ENCODE data around the gene TNFRSF25. TPM values are rescaled to one million over a fixed set of nuclear protein-coding genes. Genes with fewer than 3 reads are reported as not detected.
"Not testable (repeated sequence)": the region's sequence is repeated elsewhere in the genome, so short reads cannot be mapped to it uniquely, and the experiment has no call there.

The TNFRSF25 gene
- total and polyA plus RNA-seq, 10 of the 15 experiments (the other 5 are each of a cell fraction or from before 2014, with no cell fraction given), result 0.23 to 8.6 (median 0.46) TPM; not detected in 5

DNA sequence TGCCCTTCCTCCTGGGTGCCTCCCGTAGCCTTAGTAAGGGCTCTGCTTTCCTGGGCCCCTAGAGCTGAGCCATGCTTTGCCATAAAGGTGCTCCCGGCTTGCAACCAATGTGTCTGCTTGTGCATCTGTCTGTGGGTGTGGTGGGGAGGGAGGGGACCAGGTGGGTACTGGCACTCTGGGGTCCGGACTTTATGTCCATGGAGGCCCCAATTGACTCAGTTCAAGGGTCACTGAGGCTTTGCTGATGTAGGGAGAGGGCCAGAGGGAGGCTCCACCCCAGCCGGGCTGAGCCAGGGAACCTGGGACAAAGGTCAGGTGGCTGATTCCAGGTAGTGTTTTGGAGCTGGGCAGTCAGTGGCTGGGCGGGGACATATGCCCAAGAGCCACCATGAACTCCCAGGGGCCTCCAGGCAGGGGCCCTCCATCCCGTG lies 15.0 kb downstream of the TNFRSF25 start:
- H3K27ac ChIP-seq (ENCODE audit: control insufficient read depth, insufficient read depth), result no peak overlapping the region
- H3K4me2 ChIP-seq (ENCODE audit: control insufficient read depth, insufficient read depth), result no peak overlapping the region
- no peaks in the 10 kb centered on the region for H3K36me3 ChIP-seq (ENCODE audit: control insufficient read depth in 2 of 2, insufficient read depth in 2 of 2, low read length in 1 of 2)
- no peak overlapping the region for H2AFZ ChIP-seq (ENCODE audit: control insufficient read depth, low read depth, low read length)
- POLR2A ChIA-PET, result interaction anchor here (0.6 kb wide), 1 partner anchor 42 kb away, joined by 4 read pairs; no protein-coding TSS in a partner anchor
- intact Hi-C loops (cut with micrococcal nuclease; ENCODE audit: unreplicated experiment), result no loop called here
- no peaks in the 10 kb centered on the region for H4K20me1 ChIP-seq (ENCODE audit: control insufficient read depth, insufficient read depth)
- H3K4me3 ChIP-seq, result no peak overlapping the region
- SMC1A ChIA-PET (ENCODE audit: uncharacterized antibody, unreplicated experiment), result no interaction called here
- H3K9me3 ChIP-seq (replicated peaks; ENCODE audit: control insufficient read depth, insufficient read depth, low read length), result no peaks in the 10 kb centered on the region
- CTCF ChIA-PET, result no interaction called here
- no peak for FAIRE-seq
- TF ChIP-seq SMC3 (IDR thresholded peaks at IDR 0.05; ENCODE audit: borderline replicate concordance, low read length) (no peak), RBBP5 (conservative IDR thresholded peaks at IDR 0.05) (no peak), NRF1 (conservative IDR thresholded peaks at IDR 0.05; ENCODE audit: low read depth, low read length) (no peak), ZNF384 (IDR thresholded peaks at IDR 0.05; ENCODE audit: borderline replicate concordance, low read depth, low read length) (no peak), RAD21 (IDR thresholded peaks at IDR 0.05; ENCODE audit: insufficient read depth, low read depth, low read length) (no peak), TARDBP (IDR thresholded peaks at IDR 0.05; ENCODE audit: borderline replicate concordance) (no peak), TCF3 (IDR thresholded peaks at IDR 0.05; ENCODE audit: borderline replicate concordance, insufficient read depth, low read depth, low read length) (no peak), SRF (IDR thresholded peaks at IDR 0.05; ENCODE audit: low read depth in 2 of 2, low read length in 2 of 2) (no peak), MXI1 (IDR thresholded peaks at IDR 0.05; ENCODE audit: low read depth, low read length) (no peak), SMAD1 (IDR thresholded peaks at IDR 0.05; ENCODE audit: low read depth, partially characterized antibody) (no peak)
- TF ChIP-seq, protein P1, sequence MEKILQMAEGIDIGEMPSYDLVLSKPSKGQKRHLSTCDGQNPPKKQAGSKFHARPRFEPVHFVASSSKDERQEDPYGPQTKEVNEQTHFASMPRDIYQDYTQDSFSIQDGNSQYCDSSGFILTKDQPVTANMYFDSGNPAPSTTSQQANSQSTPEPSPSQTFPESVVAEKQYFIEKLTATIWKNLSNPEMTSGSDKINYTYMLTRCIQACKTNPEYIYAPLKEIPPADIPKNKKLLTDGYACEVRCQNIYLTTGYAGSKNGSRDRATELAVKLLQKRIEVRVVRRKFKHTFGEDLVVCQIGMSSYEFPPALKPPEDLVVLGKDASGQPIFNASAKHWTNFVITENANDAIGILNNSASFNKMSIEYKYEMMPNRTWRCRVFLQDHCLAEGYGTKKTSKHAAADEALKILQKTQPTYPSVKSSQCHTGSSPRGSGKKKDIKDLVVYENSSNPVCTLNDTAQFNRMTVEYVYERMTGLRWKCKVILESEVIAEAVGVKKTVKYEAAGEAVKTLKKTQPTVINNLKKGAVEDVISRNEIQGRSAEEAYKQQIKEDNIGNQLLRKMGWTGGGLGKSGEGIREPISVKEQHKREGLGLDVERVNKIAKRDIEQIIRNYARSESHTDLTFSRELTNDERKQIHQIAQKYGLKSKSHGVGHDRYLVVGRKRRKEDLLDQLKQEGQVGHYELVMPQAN (conservative IDR thresholded peaks at IDR 0.05), result no peak
- TF ChIP-seq, protein P2, sequence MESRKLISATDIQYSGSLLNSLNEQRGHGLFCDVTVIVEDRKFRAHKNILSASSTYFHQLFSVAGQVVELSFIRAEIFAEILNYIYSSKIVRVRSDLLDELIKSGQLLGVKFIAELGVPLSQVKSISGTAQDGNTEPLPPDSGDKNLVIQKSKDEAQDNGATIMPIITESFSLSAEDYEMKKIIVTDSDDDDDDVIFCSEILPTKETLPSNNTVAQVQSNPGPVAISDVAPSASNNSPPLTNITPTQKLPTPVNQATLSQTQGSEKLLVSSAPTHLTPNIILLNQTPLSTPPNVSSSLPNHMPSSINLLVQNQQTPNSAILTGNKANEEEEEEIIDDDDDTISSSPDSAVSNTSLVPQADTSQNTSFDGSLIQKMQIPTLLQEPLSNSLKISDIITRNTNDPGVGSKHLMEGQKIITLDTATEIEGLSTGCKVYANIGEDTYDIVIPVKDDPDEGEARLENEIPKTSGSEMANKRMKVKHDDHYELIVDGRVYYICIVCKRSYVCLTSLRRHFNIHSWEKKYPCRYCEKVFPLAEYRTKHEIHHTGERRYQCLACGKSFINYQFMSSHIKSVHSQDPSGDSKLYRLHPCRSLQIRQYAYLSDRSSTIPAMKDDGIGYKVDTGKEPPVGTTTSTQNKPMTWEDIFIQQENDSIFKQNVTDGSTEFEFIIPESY (IDR thresholded peaks at IDR 0.05), result no peak
- TF ChIP-seq, protein P3, sequence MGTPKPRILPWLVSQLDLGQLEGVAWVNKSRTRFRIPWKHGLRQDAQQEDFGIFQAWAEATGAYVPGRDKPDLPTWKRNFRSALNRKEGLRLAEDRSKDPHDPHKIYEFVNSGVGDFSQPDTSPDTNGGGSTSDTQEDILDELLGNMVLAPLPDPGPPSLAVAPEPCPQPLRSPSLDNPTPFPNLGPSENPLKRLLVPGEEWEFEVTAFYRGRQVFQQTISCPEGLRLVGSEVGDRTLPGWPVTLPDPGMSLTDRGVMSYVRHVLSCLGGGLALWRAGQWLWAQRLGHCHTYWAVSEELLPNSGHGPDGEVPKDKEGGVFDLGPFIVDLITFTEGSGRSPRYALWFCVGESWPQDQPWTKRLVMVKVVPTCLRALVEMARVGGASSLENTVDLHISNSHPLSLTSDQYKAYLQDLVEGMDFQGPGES (IDR thresholded peaks at IDR 0.05), result no peak
- H3K4me1 ChIP-seq (ENCODE audit: control insufficient read depth, insufficient read depth, low read length), result no peaks in the 10 kb centered on the region; the same call in 1 of the 2 replicates
- H3K27me3 ChIP-seq (replicated peaks in 1 of 2; ENCODE audit: control insufficient read depth in 2 of 2, insufficient read depth in 2 of 2, low read length in 1 of 2), result peaks cover 5 to 6% of the 10 kb centered on the region in 2 experiments; a peak in 3 of 4 replicates
- no TSS peak for BruUV-seq (replicated peaks)
- no peak for ATAC-seq
- no peaks in the 10 kb centered on the region for H3K79me2 ChIP-seq (ENCODE audit: control insufficient read depth, insufficient read depth, low read length)
- 21% methylated on average over 6 of the region's 6 CpGs for WGBS (ENCODE audit: insufficient coverage, insufficient replicate concordance, low lambda C conversion rate, missing lambda C conversion rate)
- no peak overlapping the region for H3K9ac ChIP-seq (ENCODE audit: control insufficient read depth, insufficient read depth, low read length)
- no peak for DNase-seq (ENCODE audit: low read depth, low spot score)
- in situ Hi-C loops (cut with MboI), result no loop called here
- RAD21 ChIA-PET (ENCODE audit: unreplicated experiment), result no interaction called here

- 14% methylated on average over 6 of the region's 10 CpGs for WGBS (ENCODE audit: insufficient coverage, insufficient replicate concordance, low lambda C conversion rate, missing lambda C conversion rate)
- H3K9me3 ChIP-seq (replicated peaks; ENCODE audit: control insufficient read depth, insufficient read depth, low read length); H2AFZ ChIP-seq (ENCODE audit: control insufficient read depth, low read depth, low read length); BruUV-seq (replicated peaks); H3K27me3 ChIP-seq (replicated peaks in 1 of 2; ENCODE audit: control insufficient read depth in 2 of 2, insufficient read depth in 2 of 2, low read length in 1 of 2); FAIRE-seq; H3K4me1 ChIP-seq (ENCODE audit: control insufficient read depth, insufficient read depth, low read length); H4K20me1 ChIP-seq (ENCODE audit: control insufficient read depth, insufficient read depth); H3K9ac ChIP-seq (ENCODE audit: control insufficient read depth, insufficient read depth, low read length); ATAC-seq; SMC1A ChIA-PET (ENCODE audit: uncharacterized antibody, unreplicated experiment); in situ Hi-C loops (cut with MboI); H3K4me3 ChIP-seq; DNase-seq (ENCODE audit: low read depth, low spot score); intact Hi-C loops (cut with micrococcal nuclease; ENCODE audit: unreplicated experiment); H3K36me3 ChIP-seq (ENCODE audit: control insufficient read depth in 2 of 2, insufficient read depth in 2 of 2, low read length in 1 of 2); H3K4me2 ChIP-seq (ENCODE audit: control insufficient read depth, insufficient read depth); H3K27ac ChIP-seq (ENCODE audit: control insufficient read depth, insufficient read depth); RAD21 ChIA-PET (ENCODE audit: unreplicated experiment); H3K79me2 ChIP-seq (ENCODE audit: control insufficient read depth, insufficient read depth, low read length): not testable (repeated sequence)
- CTCF ChIA-PET, result interaction anchor here (1.7 kb wide), 1 partner anchor 12 kb away, joined by 7 read pairs; no protein-coding TSS in a partner anchor
- POLR2A ChIA-PET, result interaction anchor here (0.6 kb wide), 1 partner anchor 42 kb away, joined by 4 read pairs; no protein-coding TSS in a partner anchor
These were observed 15.5 kb downstream of the TNFRSF25 start for GRCh38 chr1:6450486-6450885.
